GM23338 (cell line): ENCODE measurements around the gene PPTC7. TPM values are rescaled to one million over a fixed set of nuclear protein-coding genes. Genes with fewer than 3 reads are reported as not detected.

Source experiments
- ATAC-seq: fragments of 200-7000 bp; cut with Tn5 transposase; 3 replicates; pipeline ENCODE4 v1.9.1; 2020
- DNase-seq: peaks from one replicate; pipeline ENCODE4 v3.0.0-alpha.2; 2015; ENCODE audit warnings: low spot score
- H2AFZ ChIP-seq: fragments of 200-600 bp; sonication (generic); 2 replicates; pipeline ENCODE4 v1.8.0; 2016; ENCODE audit warnings: antibody characterized with exemption, mild to moderate bottlenecking, moderate library complexity
- H3F3A ChIP-seq: fragments of 200-600 bp; sonication (generic); replicated peaks from 2 replicates; pipeline ENCODE4 v1.8.0; 2017; ENCODE audit warnings: antibody characterized with exemption, mixed run types, low read depth
- H3K27ac ChIP-seq: fragments of 200-600 bp; sonication (generic); 2 replicates; pipeline ENCODE4 v1.6.1; 2016; ENCODE audit warnings: low read depth
- H3K27me3 ChIP-seq: fragments of 200-600 bp; sonication (generic); 2 replicates; pipeline ENCODE4 v1.8.0; 2016; ENCODE audit warnings: mild to moderate bottlenecking, mixed run types, moderate library complexity; ENCODE audit not compliant: insufficient read depth
- H3K36me3 ChIP-seq: fragments of 200-600 bp; sonication (generic); 2 replicates; pipeline ENCODE4 v1.8.0; 2016; ENCODE audit warnings: mild to moderate bottlenecking; ENCODE audit not compliant: insufficient read depth
- H3K4me1 ChIP-seq: fragments of 200-600 bp; sonication (generic); 2 replicates; pipeline ENCODE4 v1.8.0; 2016; ENCODE audit warnings: mild to moderate bottlenecking, moderate library complexity; ENCODE audit not compliant: insufficient read depth
- H3K4me2 ChIP-seq: fragments of 200-600 bp; sonication (generic); 2 replicates; pipeline ENCODE4 v1.7.1; 2017; ENCODE audit warnings: mixed run types
- H3K4me3 ChIP-seq: fragments of 200-600 bp; sonication (generic); 2 replicates; pipeline ENCODE4 v1.6.1; 2016; ENCODE audit warnings: mixed run types
- H3K79me2 ChIP-seq: fragments of 200-600 bp; sonication (generic); replicated peaks from 2 replicates; pipeline ENCODE4 v1.8.0; 2017; ENCODE audit warnings: mild to moderate bottlenecking; ENCODE audit not compliant: insufficient read depth
- H3K9me2 ChIP-seq: fragments of 200-600 bp; sonication (generic); 2 replicates; pipeline ENCODE4 v1.8.0; 2017; ENCODE audit not compliant: insufficient read depth
- H4K20me1 ChIP-seq: fragments of 200-600 bp; sonication (generic); replicated peaks from 2 replicates; pipeline ENCODE4 v1.8.0; 2017; ENCODE audit warnings: mild to moderate bottlenecking; ENCODE audit not compliant: insufficient read depth
- H3K27ac Mint-ChIP-seq: 2 replicates; pipeline ENCODE4 v1.8.0; 2020; ENCODE audit warnings: inconsistent platforms, mild to moderate bottlenecking, moderate library complexity, mixed read lengths
- H3K27me3 Mint-ChIP-seq: 3 replicates; pipeline ENCODE4 v1.8.0; 2022; ENCODE audit warnings: low read depth, mild to moderate bottlenecking, moderate library complexity, mixed read lengths, inconsistent platforms; ENCODE audit not compliant: insufficient read depth, poor library complexity
- H3K36me3 Mint-ChIP-seq: 3 replicates; pipeline ENCODE4 v1.8.0; 2021; ENCODE audit warnings: low read depth, mild to moderate bottlenecking, inconsistent platforms, moderate library complexity, mixed read lengths
- H3K4me1 Mint-ChIP-seq: 3 replicates; pipeline ENCODE4 v1.8.0; 2020; ENCODE audit warnings: mild to moderate bottlenecking, inconsistent platforms, mixed read lengths
- H3K4me3 Mint-ChIP-seq: 3 replicates; pipeline ENCODE4 v1.8.0; 2021; ENCODE audit warnings: moderate library complexity, mild to moderate bottlenecking, inconsistent platforms, mixed read lengths
- H3K9me3 Mint-ChIP-seq: 3 replicates; pipeline ENCODE4 v1.8.0; 2020; ENCODE audit warnings: moderate library complexity, mild to moderate bottlenecking, inconsistent platforms, mixed read lengths
- CREB1 ChIP-seq: fragments of 250-450 bp; sonication (Bioruptor Pico); IDR thresholded peaks from 2 replicates; pipeline ENCODE4 v1.5.0; 2020; ENCODE audit warnings: low read depth, mild to moderate bottlenecking, moderate library complexity
- ETS1 ChIP-seq: IDR thresholded peaks from 2 replicates; pipeline ENCODE4 v1.6.1; 2016; ENCODE audit warnings: antibody characterized with exemption
- JUNB ChIP-seq: IDR thresholded peaks from one replicate; pipeline ENCODE4 v1.6.1; 2016; ENCODE audit warnings: antibody characterized with exemption; ENCODE audit not compliant: unreplicated experiment
- POLR2AphosphoS5 ChIP-seq: IDR thresholded peaks from 2 replicates; pipeline ENCODE4 v1.6.1; 2016; ENCODE audit warnings: antibody characterized with exemption, low read depth
- ZNF331 ChIP-seq: fragments of 250-450 bp; sonication (Bioruptor Pico); IDR thresholded peaks from 2 replicates; pipeline ENCODE4 v1.5.0; 2020; ENCODE audit warnings: low read depth, mild to moderate bottlenecking, moderate library complexity
- polyA plus RNA-seq: library from polyadenylated mRNA; unstranded; fragments of >200 nt; fragmentation: Nextera tagmentation; extraction: Ambion mirVana; gene quantifications from 2 replicates; pipeline ENCODE4 v1.2.1, GENCODE V29; 2016
- total RNA-seq: library from RNA; depleted of rRNA; stranded (reverse); fragments of >200 nt; shearing (Covaris generic); gene quantifications from 2 replicates; pipeline ENCODE4 v1.2.3, GENCODE V29; 2014
- TF ChIP-seq, protein P1 (sequence below): IDR thresholded peaks from one replicate; pipeline ENCODE4 v1.6.1; 2018; ENCODE audit warnings: antibody characterized with exemption; ENCODE audit not compliant: unreplicated experiment

The PPTC7 gene
- total and polyA plus RNA-seq, 2 experiments from 2014 or later, result 7.5 to 17.5 TPM

DNA sequence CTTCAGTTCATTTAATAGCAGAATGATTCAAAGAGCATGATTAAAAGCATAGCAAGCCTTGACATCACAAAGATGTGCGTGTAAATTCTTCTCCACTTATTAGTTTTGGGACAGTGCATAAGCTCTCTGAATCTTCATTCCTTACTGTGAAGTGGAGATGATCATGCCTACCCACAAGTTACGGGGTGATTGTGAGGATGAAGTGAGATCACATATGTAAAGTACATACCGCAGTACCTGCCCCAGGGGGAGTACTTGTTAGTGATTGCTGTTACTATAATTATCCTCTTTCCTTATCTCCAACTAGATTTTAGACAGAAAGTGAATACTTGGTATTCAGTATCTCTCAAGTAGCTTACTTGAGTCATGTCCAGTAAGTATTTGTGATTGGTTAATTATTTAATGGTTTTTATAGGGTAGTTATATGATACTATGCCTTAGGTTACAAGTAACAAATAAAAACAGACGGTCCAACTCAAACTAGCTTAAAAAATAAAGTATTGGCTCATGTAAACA lies 75.0 kb downstream of the PPTC7 start:
- no peaks in the 10 kb centered on the region for H3K4me1 ChIP-seq
- no peak overlapping the region for H3K4me2 ChIP-seq
- H2AFZ ChIP-seq, result no peak overlapping the region
- no peaks in the 10 kb centered on the region for H4K20me1 ChIP-seq
- ATAC-seq (no peak), DNase-seq (no peak)
- H3K4me3 Mint-ChIP-seq, result no peak overlapping the region
- peaks cover 5% of the 10 kb centered on the region; the same call in 2 of the 3 replicates for H3K9me3 Mint-ChIP-seq
- no peak overlapping the region for H3K27ac Mint-ChIP-seq
- no peak overlapping the region for H3K27ac ChIP-seq
- no peaks in the 10 kb centered on the region for H3K4me1 Mint-ChIP-seq
- H3K79me2 ChIP-seq, result no peaks in the 10 kb centered on the region
- no peak overlapping the region for H3K4me3 ChIP-seq
- peaks cover 2% of the 10 kb centered on the region; the same call in 1 of the 2 replicates for H3K9me2 ChIP-seq
- peaks cover 10% of the 10 kb centered on the region for H3K27me3 Mint-ChIP-seq
- H3K36me3 Mint-ChIP-seq, result no peaks in the 10 kb centered on the region
- H3F3A ChIP-seq, result no peaks in the 10 kb centered on the region
- TF ChIP-seq, protein P1, sequence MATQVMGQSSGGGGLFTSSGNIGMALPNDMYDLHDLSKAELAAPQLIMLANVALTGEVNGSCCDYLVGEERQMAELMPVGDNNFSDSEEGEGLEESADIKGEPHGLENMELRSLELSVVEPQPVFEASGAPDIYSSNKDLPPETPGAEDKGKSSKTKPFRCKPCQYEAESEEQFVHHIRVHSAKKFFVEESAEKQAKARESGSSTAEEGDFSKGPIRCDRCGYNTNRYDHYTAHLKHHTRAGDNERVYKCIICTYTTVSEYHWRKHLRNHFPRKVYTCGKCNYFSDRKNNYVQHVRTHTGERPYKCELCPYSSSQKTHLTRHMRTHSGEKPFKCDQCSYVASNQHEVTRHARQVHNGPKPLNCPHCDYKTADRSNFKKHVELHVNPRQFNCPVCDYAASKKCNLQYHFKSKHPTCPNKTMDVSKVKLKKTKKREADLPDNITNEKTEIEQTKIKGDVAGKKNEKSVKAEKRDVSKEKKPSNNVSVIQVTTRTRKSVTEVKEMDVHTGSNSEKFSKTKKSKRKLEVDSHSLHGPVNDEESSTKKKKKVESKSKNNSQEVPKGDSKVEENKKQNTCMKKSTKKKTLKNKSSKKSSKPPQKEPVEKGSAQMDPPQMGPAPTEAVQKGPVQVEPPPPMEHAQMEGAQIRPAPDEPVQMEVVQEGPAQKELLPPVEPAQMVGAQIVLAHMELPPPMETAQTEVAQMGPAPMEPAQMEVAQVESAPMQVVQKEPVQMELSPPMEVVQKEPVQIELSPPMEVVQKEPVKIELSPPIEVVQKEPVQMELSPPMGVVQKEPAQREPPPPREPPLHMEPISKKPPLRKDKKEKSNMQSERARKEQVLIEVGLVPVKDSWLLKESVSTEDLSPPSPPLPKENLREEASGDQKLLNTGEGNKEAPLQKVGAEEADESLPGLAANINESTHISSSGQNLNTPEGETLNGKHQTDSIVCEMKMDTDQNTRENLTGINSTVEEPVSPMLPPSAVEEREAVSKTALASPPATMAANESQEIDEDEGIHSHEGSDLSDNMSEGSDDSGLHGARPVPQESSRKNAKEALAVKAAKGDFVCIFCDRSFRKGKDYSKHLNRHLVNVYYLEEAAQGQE, result no peak
- no peak for TF ChIP-seq POLR2AphosphoS5
- H3K36me3 ChIP-seq, result no peaks in the 10 kb centered on the region
- H3K27me3 ChIP-seq, result peaks cover 9% of the 10 kb centered on the region

- DNase-seq (no peak), ATAC-seq (no peak)
- peaks cover 6% of the 10 kb centered on the region; the same call in 1 of the 2 replicates for H3K4me1 ChIP-seq
- Mint-ChIP-seq H3K4me3 (no peak overlapping the region), H3K27ac (no peak overlapping the region), H3K36me3 (peaks cover 11% of the 10 kb centered on the region; the same call in 2 of the 3 replicates), H3K4me1 (peaks cover 3% of the 10 kb centered on the region), H3K27me3 (peaks cover 24% of the 10 kb centered on the region), H3K9me3 (peaks cover 19% of the 10 kb centered on the region)
- no peak for TF ChIP-seq ZNF331
- TF ChIP-seq CREB1 (CRISPR knock-in tag), result no peak
- TF ChIP-seq, protein P1, result no peak
- TF ChIP-seq JUNB, result no peak
- no peak for TF ChIP-seq ETS1
- H3K9me2 ChIP-seq, result peaks cover 10% of the 10 kb centered on the region
- no peak overlapping the region for H3K4me2 ChIP-seq
- H3K4me3 ChIP-seq, result no peak overlapping the region
- H3K27me3 ChIP-seq, result peaks cover 19% of the 10 kb centered on the region
- no peaks in the 10 kb centered on the region for H3F3A ChIP-seq
- no peaks in the 10 kb centered on the region for H3K36me3 ChIP-seq
- no peak overlapping the region for H3K27ac ChIP-seq
- H3K79me2 ChIP-seq, result peaks cover 8% of the 10 kb centered on the region; the same call in 1 of the 2 replicates
- H2AFZ ChIP-seq, result no peak overlapping the region
- H4K20me1 ChIP-seq, result no peaks in the 10 kb centered on the region
These were observed 77.8 kb downstream of the PPTC7 start for GRCh38 chr12:110505332-110505731.
